MCF 10A (cell line): ENCODE results near the gene LRRC10B. TPM values are rescaled to one million over a fixed set of nuclear protein-coding genes. Genes with fewer than 3 reads are reported as not detected.

Source experiments
- BruUV-seq: library from RNA; stranded (reverse); fragments of 400-500 nt; replicated peaks from 2 replicates; lab custom pipeline; 2021; lab: Mats Ljungman, UMichigan
- CTCF ChIA-PET: fragments of 300-600 bp; sonication (Branson Sonifier 250); formaldehyde crosslinking; extraction: SDS; loops from one replicate; lab custom pipeline; 2021; ENCODE audit warnings: antibody characterized with exemption, inconsistent platforms; lab: Yijun Ruan, JAX
- POLR2A ChIA-PET: fragments of 300-600, 350-650 bp; sonication (Branson Sonifier 250); formaldehyde crosslinking; extraction: SDS; loops from one replicate; lab custom pipeline; 2020; ENCODE audit warnings: antibody characterized with exemption, inconsistent platforms; lab: Yijun Ruan, JAX
- DNase-seq: peaks from one replicate; pipeline ENCODE4 v3.0.0-alpha.2; 2018; ENCODE audit not compliant: unreplicated experiment
- H3K27ac Mint-ChIP-seq: one replicate; pipeline ENCODE4 v1.8.0; 2022; ENCODE audit warnings: mild to moderate bottlenecking, low read depth, mixed read lengths; ENCODE audit not compliant: unreplicated experiment
- H3K27me3 Mint-ChIP-seq: one replicate; pipeline ENCODE4 v1.8.0; 2022; ENCODE audit warnings: mixed read lengths; ENCODE audit not compliant: insufficient read depth, unreplicated experiment
- H3K36me3 Mint-ChIP-seq: one replicate; pipeline ENCODE4 v1.8.0; 2022; ENCODE audit warnings: mild to moderate bottlenecking, moderate library complexity, mixed read lengths; ENCODE audit not compliant: insufficient read depth, unreplicated experiment
- H3K4me1 Mint-ChIP-seq: one replicate; pipeline ENCODE4 v1.8.0; 2022; ENCODE audit warnings: mixed read lengths; ENCODE audit not compliant: insufficient read depth, unreplicated experiment
- H3K4me3 Mint-ChIP-seq: one replicate; pipeline ENCODE4 v1.8.0; 2022; ENCODE audit warnings: mild to moderate bottlenecking, moderate library complexity, mixed read lengths; ENCODE audit not compliant: unreplicated experiment
- H3K9me3 Mint-ChIP-seq: one replicate; pipeline ENCODE4 v1.8.0; 2022; ENCODE audit warnings: mixed read lengths; ENCODE audit not compliant: unreplicated experiment
- CTCF ChIP-seq: fragments of 200-600 bp; IDR thresholded peaks from one replicate; pipeline ENCODE4 v1.8.0; 2022; ENCODE audit warnings: antibody characterized with exemption, mild to moderate bottlenecking; ENCODE audit not compliant: unreplicated experiment
- intact Hi-C: fragments of 100-400 bp; cut with micrococcal nuclease; formaldehyde crosslinking; loops from 2 replicates; pipeline ENCODE4 v1.14.1; 2022
- total RNA-seq: library from RNA; stranded (reverse); gene quantifications from 2 replicates; pipeline ENCODE4 v1.2.3, GENCODE V29; 2022

LRRC10B gene
- total RNA-seq, 1 experiment from 2014 or later, result not detected

GRCh38 chr11:61533401-61533800 is 24.9 kb downstream of the LRRC10B start:
- intact Hi-C loops, result no loop called here
- BruUV-seq, result no TSS peak
- ChIA-PET POLR2A (no interaction called here), CTCF (interaction anchor here (0.5 to 9.3 kb wide), 3 partner anchors 10 to 57 kb away, joined by 3 to 77 read pairs (median 4); no protein-coding TSS in a partner anchor)
- peaks cover 19% of the 10 kb centered on the region for H3K4me1 Mint-ChIP-seq
- no peaks in the 10 kb centered on the region for H3K9me3 Mint-ChIP-seq
- TF ChIP-seq CTCF, result no peak
- DNase-seq, result no peak
- H3K27ac Mint-ChIP-seq, result no peak overlapping the region
- no peaks in the 10 kb centered on the region for H3K27me3 Mint-ChIP-seq
- no peaks in the 10 kb centered on the region for H3K36me3 Mint-ChIP-seq
- no peak overlapping the region for H3K4me3 Mint-ChIP-seq

GRCh38 chr11:61534025-61534932 is 25.7 kb downstream of the LRRC10B start:
- Mint-ChIP-seq H3K27ac (no peak overlapping the region), H3K36me3 (no peaks in the 10 kb centered on the region), H3K4me3 (no peak overlapping the region), H3K9me3 (no peaks in the 10 kb centered on the region), H3K27me3 (no peaks in the 10 kb centered on the region), H3K4me1 (peaks cover 15% of the 10 kb centered on the region)
- BruUV-seq, result no TSS peak
- POLR2A ChIA-PET, result no interaction called here
- CTCF ChIA-PET, result interaction anchor here (9.3 kb wide), 1 partner anchor 17 kb away, joined by 77 read pairs; no protein-coding TSS in a partner anchor
- no peak for TF ChIP-seq CTCF
- intact Hi-C loops, result no loop called here
- no peak for DNase-seq

GRCh38 chr11:61534933-61535839 is 26.6 kb downstream of the LRRC10B start:
- Mint-ChIP-seq H3K4me1 (peaks cover 6% of the 10 kb centered on the region), H3K27ac (no peak overlapping the region), H3K36me3 (no peaks in the 10 kb centered on the region), H3K9me3 (no peaks in the 10 kb centered on the region), H3K4me3 (no peak overlapping the region), H3K27me3 (no peaks in the 10 kb centered on the region)
- ChIA-PET POLR2A (no interaction called here), CTCF (interaction anchor here (0.6 kb wide), 1 partner anchor 35 kb away, joined by 4 read pairs; no protein-coding TSS in a partner anchor)
- BruUV-seq, result no TSS peak
- DNase-seq, result no peak
- TF ChIP-seq CTCF, result no peak
- intact Hi-C loops, result no loop called here
